Ovary (tissue), 3 donors: Measurements from ENCODE around the gene MC5R.

Source experiments
- CTCF ChIP-seq, 3 donors: fragments of 450-650 bp in 2 of 3; fragments of 200-600 bp in 1 of 3; IDR thresholded peaks; one replicate each; pipeline versions ENCODE4 v1.5.1 to v1.8.0; 2016 to 2022; ENCODE audit warnings: antibody characterized with exemption in 3 of 3, mild to moderate bottlenecking in 1 of 3
- POLR2A ChIP-seq: fragments of 450-650 bp; IDR thresholded peaks from one replicate; pipeline ENCODE4 v1.6.1; 2017; ENCODE audit warnings: antibody characterized with exemption, mild to moderate bottlenecking, moderate library complexity
- donor health status: DM: no; HTN: no; CAD: no.

- no peak for TF ChIP-seq POLR2A
- no peak for TF ChIP-seq CTCF (IDR thresholded peaks at IDR 0.05)
Measured at GRCh38 chr18:13804305-13804704, 19.6 kb upstream of the MC5R start.
